Measurements from ENCODE around the gene TARBP1. TPM values are rescaled to one million over a fixed set of nuclear protein-coding genes. Genes with fewer than 3 reads are reported as not detected.
"Not testable (repeated sequence)": the region's sequence is repeated elsewhere in the genome, so short reads cannot be mapped to it uniquely, and the experiment has no call there.

The TARBP1 gene, protein sequence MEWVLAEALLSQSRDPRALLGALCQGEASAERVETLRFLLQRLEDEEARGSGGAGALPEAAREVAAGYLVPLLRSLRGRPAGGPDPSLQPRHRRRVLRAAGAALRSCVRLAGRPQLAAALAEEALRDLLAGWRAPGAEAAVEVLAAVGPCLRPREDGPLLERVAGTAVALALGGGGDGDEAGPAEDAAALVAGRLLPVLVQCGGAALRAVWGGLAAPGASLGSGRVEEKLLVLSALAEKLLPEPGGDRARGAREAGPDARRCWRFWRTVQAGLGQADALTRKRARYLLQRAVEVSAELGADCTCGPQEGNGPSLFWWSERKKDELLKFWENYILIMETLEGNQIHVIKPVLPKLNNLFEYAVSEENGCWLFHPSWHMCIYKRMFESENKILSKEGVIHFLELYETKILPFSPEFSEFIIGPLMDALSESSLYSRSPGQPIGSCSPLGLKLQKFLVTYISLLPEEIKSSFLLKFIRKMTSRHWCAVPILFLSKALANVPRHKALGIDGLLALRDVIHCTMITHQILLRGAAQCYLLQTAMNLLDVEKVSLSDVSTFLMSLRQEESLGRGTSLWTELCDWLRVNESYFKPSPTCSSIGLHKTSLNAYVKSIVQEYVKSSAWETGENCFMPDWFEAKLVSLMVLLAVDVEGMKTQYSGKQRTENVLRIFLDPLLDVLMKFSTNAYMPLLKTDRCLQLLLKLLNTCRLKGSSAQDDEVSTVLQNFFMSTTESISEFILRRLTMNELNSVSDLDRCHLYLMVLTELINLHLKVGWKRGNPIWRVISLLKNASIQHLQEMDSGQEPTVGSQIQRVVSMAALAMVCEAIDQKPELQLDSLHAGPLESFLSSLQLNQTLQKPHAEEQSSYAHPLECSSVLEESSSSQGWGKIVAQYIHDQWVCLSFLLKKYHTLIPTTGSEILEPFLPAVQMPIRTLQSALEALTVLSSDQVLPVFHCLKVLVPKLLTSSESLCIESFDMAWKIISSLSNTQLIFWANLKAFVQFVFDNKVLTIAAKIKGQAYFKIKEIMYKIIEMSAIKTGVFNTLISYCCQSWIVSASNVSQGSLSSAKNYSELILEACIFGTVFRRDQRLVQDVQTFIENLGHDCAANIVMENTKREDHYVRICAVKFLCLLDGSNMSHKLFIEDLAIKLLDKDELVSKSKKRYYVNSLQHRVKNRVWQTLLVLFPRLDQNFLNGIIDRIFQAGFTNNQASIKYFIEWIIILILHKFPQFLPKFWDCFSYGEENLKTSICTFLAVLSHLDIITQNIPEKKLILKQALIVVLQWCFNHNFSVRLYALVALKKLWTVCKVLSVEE (N-terminal part only)
- 24.4 and 27.2 TPM in 2 replicates for total RNA-seq (2014; rRNA removed; shearing (Covaris generic))

DNA sequence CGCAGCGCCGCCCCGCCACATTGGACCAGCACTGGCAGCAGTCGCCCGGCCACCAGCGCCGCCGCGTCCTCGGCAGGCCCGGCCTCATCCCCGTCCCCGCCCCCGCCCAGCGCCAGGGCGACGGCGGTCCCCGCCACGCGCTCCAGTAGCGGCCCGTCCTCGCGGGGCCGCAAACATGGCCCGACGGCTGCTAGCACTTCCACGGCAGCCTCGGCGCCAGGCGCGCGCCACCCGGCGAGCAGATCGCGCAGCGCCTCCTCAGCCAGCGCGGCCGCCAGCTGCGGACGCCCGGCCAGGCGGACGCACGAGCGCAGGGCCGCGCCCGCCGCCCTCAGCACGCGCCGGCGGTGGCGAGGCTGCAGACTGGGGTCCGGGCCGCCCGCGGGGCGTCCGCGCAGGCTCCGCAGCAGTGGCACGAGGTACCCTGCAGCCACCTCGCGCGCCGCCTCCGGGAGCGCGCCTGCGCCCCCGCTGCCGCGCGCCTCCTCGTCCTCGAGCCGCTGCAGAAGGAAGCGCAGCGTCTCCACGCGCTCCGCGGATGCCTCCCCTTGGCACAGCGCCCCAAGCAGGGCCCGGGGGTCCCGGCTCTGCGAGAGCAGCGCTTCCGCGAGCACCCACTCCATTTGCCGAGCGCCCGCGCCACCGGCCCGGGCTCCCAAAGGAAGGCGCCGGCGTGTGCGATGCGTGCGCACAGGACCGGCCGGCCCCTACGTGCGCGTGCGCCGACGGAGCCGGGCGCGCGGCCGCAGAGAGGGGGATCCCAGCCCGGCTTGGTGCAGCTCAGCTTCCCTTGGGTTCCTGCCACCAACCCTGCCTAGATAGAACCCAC, at the start of gene TARBP1:
TARBP1 (minus strand) TSS at position 699 of the 829 bp plus-strand sequence; CDS start at position 623, 76 bp downstream.
- DNase-seq (ENCODE audit: low read depth), result peak; percentile 70

DNA sequence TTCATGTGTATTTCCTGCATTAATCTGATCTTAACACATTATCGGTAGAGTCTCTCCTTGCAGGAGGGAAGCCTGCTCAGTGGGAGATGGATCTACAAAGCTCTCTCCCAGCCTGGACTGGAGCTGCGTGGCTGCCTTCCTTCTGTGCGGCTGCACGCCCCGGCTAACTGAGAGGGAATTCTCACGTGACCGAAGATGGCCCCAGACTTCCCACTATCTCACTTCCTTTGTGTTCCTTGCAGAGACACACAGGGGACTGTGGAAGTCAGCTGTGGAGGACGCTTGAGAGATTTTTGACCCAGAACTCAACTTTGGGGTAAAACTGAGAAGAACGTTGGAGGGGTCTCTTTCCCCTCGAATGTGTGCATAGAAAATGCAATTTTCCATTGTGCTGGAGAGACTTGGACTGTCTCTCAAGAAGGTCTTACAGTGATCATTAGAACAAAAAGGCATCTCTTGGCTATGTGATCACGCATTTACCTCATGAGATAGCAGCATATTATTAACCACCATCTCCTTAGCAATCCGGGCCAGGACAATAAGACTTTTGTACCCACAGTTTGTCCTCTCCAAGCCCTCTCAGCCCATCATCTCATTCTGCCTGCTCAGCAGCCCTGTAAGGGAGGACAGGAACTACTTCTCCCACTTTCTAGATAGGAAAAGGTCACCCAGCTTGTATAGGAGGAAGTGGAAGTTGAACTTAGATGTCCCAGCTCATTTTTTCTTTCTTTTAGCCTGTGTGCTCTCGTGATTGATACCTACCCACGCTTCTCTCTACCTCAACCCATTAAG, 49.3 kb upstream of the TARBP1 start:
- peak; percentile 41 for DNase-seq (ENCODE audit: low read depth)

DNA sequence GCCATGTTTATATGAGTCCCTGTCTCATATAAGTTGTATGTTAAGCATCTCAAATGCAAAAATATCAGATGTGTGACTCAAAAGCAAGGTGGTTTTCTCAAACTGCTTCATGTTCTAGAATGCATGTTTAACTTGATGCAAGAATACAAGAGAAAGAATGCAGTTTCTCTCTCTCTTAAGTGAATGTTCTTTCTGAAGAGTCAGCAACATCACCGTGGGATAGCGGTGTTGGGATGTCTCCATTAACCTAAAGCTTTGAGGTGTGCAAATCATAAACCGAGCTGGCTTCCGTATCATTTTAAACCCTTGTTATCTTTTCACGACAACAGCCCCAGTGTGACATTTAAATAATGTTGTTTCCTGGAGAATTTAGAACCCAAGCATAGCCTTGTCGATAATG, 48.4 kb upstream of the TARBP1 start:
- DNase-seq (ENCODE audit: low read depth), result no peak

DNA sequence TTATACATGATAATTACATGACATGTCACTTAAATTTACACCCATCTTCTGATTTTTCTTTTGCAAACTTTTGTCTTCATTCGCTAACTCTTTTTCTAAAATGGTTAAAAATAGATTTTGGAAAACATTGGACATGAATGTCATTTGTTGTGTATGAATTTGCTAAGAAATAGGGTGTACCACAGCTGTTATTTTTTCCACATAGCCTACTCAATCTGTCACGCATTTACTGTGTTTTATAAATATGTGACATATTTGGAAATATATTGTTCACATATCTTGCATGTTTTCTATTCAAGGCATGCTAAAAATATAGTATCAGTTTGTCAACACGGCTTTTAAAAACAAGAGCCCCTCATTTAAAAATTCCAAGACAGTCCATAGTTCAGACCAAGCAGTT, 47.9 kb upstream of the TARBP1 start:
- DNase-seq (ENCODE audit: low read depth), result no peak

DNA sequence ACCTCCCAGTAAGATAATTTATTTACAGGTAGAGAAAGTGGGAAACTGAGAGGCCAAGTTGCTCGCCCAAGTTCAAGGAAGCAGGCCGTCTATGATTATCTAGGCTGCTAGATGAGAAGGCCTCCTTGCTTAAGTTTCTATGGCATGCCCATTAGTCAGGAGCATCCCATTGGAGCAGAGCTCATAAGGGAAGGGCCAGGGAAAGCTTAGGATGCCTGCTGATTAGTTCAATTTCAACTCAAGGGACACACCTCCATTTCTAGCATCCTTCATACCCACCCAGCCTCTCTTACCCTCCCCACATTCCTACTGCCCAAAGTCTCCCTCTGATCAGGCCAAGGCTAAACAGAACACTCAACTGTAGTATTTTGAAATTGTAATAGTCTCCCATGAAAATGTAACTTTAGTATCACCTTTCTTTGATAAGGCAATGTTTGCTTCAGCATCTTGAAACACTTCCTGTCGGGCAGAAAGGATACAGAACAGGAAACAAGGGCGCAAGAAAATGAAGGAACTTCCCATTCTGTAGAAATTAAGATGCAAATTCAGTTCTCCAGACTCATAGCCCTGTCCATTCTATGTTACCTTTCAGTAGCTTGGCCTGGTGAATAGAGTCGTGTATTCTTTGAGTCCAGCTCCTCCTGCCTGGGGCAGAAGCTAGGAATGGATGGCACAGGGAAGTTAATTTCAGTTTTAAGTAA, 46.3 kb upstream of the TARBP1 start:
- no peak for DNase-seq (ENCODE audit: low read depth)

DNA sequence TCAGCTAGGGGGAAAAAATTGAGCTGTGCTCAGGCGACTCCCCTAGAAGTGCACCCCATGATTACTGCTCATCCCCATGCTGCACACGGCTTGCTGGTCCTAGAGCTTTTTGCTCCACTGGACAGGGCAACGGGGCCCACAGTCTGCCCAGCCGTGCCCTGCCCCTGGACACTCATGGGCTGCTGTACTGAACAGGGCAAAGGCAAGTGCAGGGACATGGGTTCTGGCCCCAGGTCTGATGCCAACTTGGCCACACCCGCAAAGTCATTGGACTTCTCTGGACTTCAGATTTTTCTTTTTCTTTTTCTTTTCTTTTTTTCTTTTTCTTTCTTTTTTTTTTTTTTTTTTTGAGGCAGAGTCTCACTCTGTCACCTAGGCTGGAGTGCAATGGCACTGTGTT, 42.9 kb upstream of the TARBP1 start:
- no peak for DNase-seq (ENCODE audit: low read depth)

DNA sequence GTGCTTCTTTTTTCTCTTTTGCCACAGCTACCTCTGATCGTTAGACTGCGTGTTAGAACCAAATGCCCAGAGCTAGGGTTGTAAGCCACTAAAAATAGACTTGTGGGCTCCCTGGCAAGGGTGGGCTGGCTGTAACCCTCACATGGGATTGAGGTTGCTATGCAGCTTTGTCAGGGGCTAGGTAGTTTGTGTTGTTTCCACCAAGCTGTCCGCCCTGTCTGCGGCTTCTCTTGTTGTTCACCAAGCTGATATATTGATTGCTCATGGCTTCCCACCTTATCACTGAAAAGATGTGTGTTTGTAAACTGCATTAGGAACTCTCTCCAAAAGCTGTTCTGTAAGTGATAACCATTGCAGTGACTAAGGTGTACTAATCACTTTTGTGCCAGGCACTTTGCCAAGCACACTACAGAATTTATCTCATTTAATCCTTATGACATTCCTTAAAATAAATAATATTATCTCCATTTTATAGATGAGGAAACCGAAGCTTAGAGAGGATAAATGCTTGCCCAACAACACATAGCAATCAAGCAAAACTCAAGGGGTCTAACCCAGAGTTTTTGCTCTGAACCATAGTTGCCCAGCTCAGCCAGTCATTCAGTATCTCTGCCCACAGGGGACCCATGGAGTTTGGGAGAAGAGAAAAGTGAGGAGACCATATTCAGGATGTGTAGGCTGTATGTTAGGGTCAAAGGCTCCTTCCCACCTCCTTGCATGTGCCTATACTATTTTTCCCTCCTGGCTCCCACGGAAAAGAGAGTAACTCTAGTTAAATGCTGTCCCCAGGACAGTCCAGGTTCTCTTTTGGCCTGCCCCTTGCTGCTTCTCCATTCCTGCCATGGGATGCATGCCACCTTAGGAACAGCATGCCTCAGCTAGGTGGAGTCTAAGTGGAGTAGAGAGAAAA, 42.2 kb upstream of the TARBP1 start:
- DNase-seq (ENCODE audit: low read depth), result no peak

DNA sequence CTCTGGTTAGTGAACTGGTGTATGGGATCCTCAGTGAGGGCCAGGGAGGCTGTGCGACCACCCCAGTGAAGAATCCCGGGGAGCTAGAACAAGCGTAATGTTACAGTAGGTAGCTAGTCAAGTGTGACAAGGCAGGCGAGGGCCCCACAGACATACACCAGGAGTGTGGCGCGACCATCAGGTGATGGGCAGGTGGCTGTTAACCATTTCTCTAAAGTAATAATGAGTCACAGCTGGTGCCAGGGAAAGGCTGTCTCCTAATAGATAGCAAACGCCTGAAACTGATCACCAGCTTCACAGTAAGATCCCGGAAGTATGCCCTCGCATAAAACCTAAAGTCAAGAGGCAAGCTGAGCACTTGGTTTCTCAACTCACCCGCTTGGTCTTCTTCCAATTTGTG, 40.5 kb upstream of the TARBP1 start:
- no peak for DNase-seq (ENCODE audit: low read depth)

DNA sequence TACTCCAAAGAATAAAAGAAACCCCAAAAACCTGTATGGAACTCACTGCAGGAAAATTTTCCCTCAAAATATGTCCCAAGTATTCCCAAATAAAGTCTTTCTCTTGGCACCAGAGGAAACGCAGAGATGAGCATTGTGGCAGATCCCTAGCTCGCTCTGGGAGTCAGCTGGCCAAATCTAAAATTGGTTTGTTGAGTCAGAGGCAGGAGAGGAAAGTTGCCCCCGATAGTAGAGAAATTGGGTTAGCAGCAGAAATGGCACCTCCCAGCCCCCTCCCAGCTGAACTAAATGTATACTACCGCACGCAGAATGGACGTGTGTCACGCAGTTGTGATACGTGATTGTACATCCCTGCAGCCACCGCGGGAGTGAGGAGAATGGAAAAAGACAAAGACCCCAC, 39.9 kb upstream of the TARBP1 start:
- no peak for DNase-seq (ENCODE audit: low read depth)

DNA sequence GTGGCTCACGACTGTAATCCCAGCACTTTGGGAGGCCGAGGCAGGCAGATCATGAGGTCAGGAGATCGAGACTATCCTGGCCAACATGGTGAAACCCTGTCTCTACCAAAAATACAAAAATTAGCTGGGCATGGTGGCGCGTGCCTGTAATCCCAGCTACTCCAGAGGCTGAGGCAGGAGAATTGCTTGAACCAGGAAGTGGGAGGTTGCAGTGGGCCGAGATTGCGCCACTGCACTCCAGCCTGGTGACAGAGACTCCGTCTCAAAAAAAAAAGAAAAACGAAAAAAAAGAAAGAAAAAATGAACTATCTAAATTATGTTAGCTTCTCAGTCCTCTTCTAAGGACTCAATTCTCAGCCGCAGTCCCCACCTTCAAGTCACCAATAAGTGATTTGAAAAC, 39.1 kb upstream of the TARBP1 start:
- DNase-seq (ENCODE audit: low read depth), result not testable (repeated sequence)

DNA sequence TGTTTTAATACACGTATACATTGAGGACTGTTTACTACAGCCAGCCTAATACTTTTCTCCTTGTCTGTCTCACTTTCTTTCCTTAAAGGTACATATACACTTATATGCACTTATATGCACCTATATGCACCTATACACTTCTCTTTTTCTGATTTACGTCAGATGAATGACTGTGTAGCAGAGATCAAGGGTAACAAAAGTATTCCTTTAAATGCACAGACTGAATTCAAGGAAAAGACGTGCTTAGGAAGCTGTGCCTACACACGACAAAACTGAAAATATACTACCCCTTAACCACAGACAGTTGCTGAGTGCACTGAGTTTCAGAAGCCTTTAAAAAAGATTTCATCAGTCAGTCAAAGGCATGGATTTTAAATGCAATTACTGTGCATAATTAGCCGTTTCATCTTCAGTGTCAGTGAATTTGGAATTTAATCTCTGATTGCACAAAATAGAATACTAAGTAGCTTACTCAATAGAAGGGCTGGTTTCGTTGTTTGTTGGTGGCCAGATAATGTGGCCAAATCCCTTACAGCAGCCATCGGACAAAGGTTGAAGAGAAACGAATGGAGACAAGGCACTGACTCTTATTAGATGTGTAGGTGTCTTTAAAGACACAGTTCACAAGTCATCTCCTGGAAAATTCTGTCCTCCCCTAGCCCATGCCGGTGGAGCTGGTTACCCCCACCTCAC, 38.3 kb upstream of the TARBP1 start:
- no peak for DNase-seq (ENCODE audit: low read depth)

DNA sequence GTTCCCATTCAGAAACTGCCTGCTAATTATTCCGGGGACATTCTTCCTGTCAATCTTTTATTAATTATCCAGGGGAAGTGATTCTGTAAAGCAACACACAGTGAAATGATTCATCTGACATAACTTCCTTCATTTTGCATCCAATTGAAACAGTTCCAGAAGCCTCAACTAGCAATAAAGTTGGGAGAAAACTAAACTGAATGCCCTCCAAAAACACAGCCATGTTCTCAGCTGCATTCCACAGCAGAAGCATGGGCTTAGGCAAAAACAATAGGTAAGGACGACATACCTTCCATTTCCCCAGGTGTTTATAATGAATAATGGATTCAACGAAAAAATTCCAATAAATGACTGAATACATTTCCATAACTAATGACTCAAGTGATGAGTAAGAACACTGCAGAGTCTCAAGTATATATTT, 36.9 kb upstream of the TARBP1 start:
- peak; percentile 80 for DNase-seq (ENCODE audit: low read depth)

DNA sequence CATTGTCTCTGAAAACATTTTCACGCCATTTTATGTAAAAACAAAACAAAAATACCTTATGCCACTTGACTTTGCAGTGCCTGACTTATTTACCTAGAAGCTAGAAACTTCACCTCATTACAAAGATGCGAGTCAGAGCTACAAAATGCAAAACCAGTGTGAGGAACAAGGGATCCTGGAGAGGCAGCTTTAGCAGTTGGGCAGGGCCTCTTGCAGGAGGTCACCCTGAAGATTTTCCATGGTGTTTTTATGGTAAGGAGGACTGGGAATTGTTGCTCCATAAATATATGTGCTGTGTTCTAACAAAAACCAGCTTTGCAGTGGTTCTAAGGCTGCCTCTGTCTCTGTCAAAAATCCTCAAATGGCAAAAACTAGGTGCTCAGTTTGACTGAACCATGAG, 36.4 kb upstream of the TARBP1 start:
- no peak for DNase-seq (ENCODE audit: low read depth)

DNA sequence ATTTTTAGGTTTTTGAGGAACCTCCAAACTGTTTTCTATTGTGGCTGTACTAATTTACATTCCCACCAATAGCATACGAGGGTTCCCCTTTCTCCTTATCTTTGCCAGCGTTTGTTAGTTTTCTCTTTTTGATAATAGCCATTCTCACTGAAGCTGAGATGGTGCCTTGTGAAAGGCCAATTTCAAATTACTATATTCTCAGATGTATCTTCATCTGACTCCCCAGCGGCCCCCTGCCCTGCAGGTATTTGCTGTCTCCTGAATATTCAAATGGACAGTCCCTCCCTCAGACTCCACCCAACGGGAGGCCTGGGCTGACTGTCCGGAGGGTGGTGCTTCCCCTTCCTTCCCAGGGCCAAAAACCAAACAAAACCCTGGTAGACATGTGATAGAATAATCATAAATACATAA, 33.5 kb upstream of the TARBP1 start:
- DNase-seq (ENCODE audit: low read depth), result no peak

DNA sequence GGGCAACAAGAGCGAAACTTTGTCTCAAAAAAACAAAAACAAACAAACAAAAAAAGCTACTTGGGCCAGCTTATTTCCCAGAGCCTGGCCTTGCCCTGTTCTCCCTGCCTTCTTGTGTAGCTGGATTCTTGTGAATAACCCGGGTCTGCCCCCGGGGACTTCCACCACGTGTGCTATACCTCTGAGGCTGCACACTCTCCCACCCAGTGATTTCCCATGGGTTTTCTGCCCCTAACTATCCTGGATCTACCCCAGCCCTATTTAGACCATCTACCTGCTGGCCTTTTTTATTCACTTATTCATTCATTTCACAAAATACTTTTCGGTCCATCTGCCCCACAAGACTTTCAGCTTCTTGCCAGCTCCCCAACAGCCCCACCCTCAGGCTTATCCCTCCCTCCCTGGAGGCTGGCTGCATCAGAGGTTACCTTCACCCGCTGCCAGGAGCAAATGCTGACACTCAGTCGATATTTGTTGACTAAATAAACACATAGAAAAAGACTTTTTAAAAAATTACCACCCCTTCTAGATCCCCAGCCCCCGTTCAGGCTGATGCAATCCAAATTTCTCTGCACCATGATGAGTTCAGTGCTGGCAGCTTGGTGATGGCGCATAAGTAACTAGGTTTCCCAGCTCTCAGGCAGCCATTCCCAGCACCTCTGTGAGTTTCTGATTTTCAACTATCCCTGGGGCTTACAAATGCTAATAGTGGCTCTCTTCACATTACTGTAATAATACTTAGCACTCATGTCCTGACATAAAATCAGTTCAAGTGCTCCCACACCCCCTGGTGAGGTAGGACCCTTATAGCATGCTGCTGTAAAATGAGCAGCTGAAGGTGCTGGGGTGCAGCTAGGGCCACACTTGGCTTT, 30.7 kb upstream of the TARBP1 start:
- DNase-seq (ENCODE audit: low read depth), result no peak

DNA sequence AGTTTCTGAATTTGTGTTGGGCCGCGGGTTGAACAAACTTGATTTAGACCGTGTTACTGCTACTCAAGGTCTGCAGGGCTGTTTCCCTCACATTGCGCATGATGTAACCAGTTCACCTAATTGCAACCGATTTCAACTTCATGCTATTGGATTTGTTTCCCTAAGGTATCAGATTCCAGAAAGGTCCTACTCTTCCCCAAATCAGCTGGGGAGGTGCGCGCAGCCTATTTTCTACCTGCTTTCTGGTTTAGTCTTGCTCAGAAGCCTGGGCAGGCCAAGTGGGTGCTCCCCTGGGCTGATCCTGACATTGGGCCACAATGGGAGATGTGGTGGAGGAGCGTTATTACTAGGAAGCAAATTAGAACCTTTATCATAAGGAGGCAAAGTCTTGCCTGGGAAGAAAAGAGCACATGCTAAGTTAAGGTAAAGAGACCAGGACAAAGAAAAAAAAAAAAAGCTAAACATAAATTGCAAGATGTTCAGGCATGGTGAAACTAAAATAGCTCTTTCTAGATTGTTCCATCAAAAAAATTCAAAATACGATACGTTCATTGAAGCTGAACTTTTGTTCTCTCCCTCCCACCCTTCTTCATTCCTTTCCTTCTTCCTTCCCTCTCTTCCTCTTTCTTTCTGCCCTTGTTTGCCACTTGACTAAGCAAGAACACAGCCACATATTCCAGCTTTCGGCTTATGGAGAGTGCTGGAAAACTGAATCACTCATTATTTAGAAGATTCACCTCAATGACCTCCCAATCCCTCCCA, 28.8 kb upstream of the TARBP1 start:
- DNase-seq (ENCODE audit: low read depth), result no peak
